Gastroesophageal sphincter (tissue), 4 donors: ENCODE measurements around the gene CALHM2. TPM values are rescaled to one million over a fixed set of nuclear protein-coding genes. Genes with fewer than 3 reads are reported as not detected.
"Not testable (repeated sequence)": the region's sequence is repeated elsewhere in the genome, so short reads cannot be mapped to it uniquely, and the experiment has no call there.

ENCODE experiments used
- ATAC-seq: fragments of 150-250 bp; one replicate; pipeline ENCODE4 v1.9.1; 2016; ENCODE audit warnings: mild to moderate bottlenecking, moderate library complexity
- H3K27ac ChIP-seq, 4 donors: fragments of 200-600 bp; sonication (generic) in 3 of 4; 1 replicate in 3 of 4; 2 replicates in 1 of 4; pipeline ENCODE4 v1.5.1; 2016 to 2019
- H3K27me3 ChIP-seq: fragments of 200-600 bp; sonication (generic); one replicate; pipeline ENCODE4 v1.5.1; 2019
- H3K36me3 ChIP-seq, 2 donors: fragments of 200-600 bp; sonication (generic); one replicate each; pipeline ENCODE4 v1.5.1; 2019; ENCODE audit warnings: control low read depth in 1 of 2
- H3K4me1 ChIP-seq, 3 donors: fragments of 200-600 bp; sonication (generic); 1 replicate in 2 of 3; 2 replicates in 1 of 3; pipeline ENCODE4 v1.5.1; 2016 to 2019; ENCODE audit warnings: control low read depth in 2 of 3
- H3K4me3 ChIP-seq, 2 donors: fragments of 200-600 bp; sonication (generic); one replicate each; pipeline ENCODE4 v1.5.1; 2019; ENCODE audit warnings: mild to moderate bottlenecking in 1 of 2, moderate library complexity in 1 of 2
- H3K9me3 ChIP-seq, 3 donors: fragments of 200-600 bp; sonication (generic); one replicate each; pipeline ENCODE4 v1.5.1; 2017 to 2019; ENCODE audit warnings: control low read depth in 2 of 3
- CTCF ChIP-seq, 4 experiments: fragments of 200-600 bp in 2 of 4; fragments of 450-650 bp in 2 of 4; sonication (generic) in 1 of 4; IDR thresholded peaks; one replicate each; pipeline ENCODE4 v1.5.1; 2017 to 2019; ENCODE audit warnings: antibody characterized with exemption in 4 of 4, mild to moderate bottlenecking in 2 of 4, moderate library complexity in 2 of 4
- EP300 ChIP-seq: sonication (generic); formaldehyde crosslinking; IDR thresholded peaks from one replicate; pipeline ENCODE4 v1.6.1; 2017; ENCODE audit warnings: antibody characterized with exemption, mild to moderate bottlenecking
- POLR2A ChIP-seq, 2 donors: fragments of 450-650 bp; IDR thresholded peaks; one replicate each; pipeline ENCODE4 v1.6.1; 2017; ENCODE audit warnings: antibody characterized with exemption in 2 of 2, mild to moderate bottlenecking in 2 of 2, moderate library complexity in 1 of 2
- POLR2AphosphoS5 ChIP-seq: sonication (generic); formaldehyde crosslinking; IDR thresholded peaks from one replicate; pipeline ENCODE4 v1.6.1; 2017; ENCODE audit warnings: antibody characterized with exemption
- WGBS, 2 donors: methylation state at CpG; one replicate each; pipeline ENCODE4 v1.1.5; 2018; ENCODE audit warnings: low coverage in 1 of 2; 5-methylcytosine and 5-hydroxymethylcytosine counted together
- total RNA-seq, 4 donors: library from RNA; depleted of rRNA; stranded (reverse); fragments of >200 nt; gene quantifications; one replicate each; pipeline ENCODE4 v1.1.0, GENCODE V29; 2016

CALHM2 gene
- total RNA-seq, 4 donors from 2014 or later: 30.8 to 69.3 (median 49.6) TPM

- TF ChIP-seq CTCF (IDR thresholded peaks at IDR 0.05): no peak
- TF ChIP-seq POLR2AphosphoS5: no peak
- TF ChIP-seq EP300: no peak
- no peak for TF ChIP-seq POLR2A (IDR thresholded peaks at IDR 0.05)
- ATAC-seq: no peak
- Histone ChIP-seq H3K27ac (no peak overlapping the region), H3K4me3 (no peak overlapping the region), H3K9me3 (no peaks in the 10 kb centered on the region), H3K27me3 (no peaks in the 10 kb centered on the region), H3K36me3 (peaks cover 0 to 92% of the 10 kb centered on the region in 2 donors), H3K4me1 (peaks cover 0 to 6% (median 0%) of the 10 kb centered on the region in 3 donors)
- 65 to 95% methylated on average over 4 to 8 of the region's 9 CpGs for WGBS, 2 donors
Measured at GRCh38 chr10:103427866-103428265, 24.3 kb downstream of the CALHM2 start.

- no peak for ATAC-seq
- no peaks in the 10 kb centered on the region for H3K9me3 ChIP-seq
- H3K4me1 ChIP-seq: no peaks in the 10 kb centered on the region
- whole genome bisulfite sequencing, 2 donors: 76 to 100% methylated on average over 1 to 4 of the region's 5 CpGs
- H3K27me3 ChIP-seq: no peaks in the 10 kb centered on the region
- TF ChIP-seq EP300: no peak
- TF ChIP-seq POLR2A (IDR thresholded peaks at IDR 0.05): no peak
- TF ChIP-seq CTCF (IDR thresholded peaks at IDR 0.05): no peak
- TF ChIP-seq POLR2AphosphoS5: no peak
- H3K4me3 ChIP-seq: no peak overlapping the region
- H3K36me3 ChIP-seq: peaks cover 0 to 99% of the 10 kb centered on the region in 2 donors
- H3K27ac ChIP-seq: no peak overlapping the region
Measured at GRCh38 chr10:103423748-103424147, 28.4 kb downstream of the CALHM2 start.

GRCh38 chr10:103419101-103419500 lies 33.1 kb downstream of the CALHM2 start:
- H3K27ac ChIP-seq: no peak overlapping the region
- H3K4me3 ChIP-seq: no peak overlapping the region
- 87 to 89% methylated on average over 3 to 4 of the region's 4 CpGs for WGBS, 2 donors
- no peaks in the 10 kb centered on the region for H3K27me3 ChIP-seq
- H3K4me1 ChIP-seq: no peaks in the 10 kb centered on the region
- peaks cover 0 to 100% of the 10 kb centered on the region in 2 donors for H3K36me3 ChIP-seq
- TF ChIP-seq POLR2A (IDR thresholded peaks at IDR 0.05): no peak
- no peak for TF ChIP-seq POLR2AphosphoS5
- no peak for TF ChIP-seq CTCF (IDR thresholded peaks at IDR 0.05)
- TF ChIP-seq EP300: no peak
- ATAC-seq: no peak
- H3K9me3 ChIP-seq: no peaks in the 10 kb centered on the region

GRCh38 chr10:103417601-103418000 lies 34.6 kb downstream of the CALHM2 start:
- peaks cover 0 to 100% of the 10 kb centered on the region in 2 donors for H3K36me3 ChIP-seq
- 69 to 73% methylated on average over 3 to 5 of the region's 5 CpGs for WGBS, 2 donors
- H3K27ac ChIP-seq: no peak overlapping the region
- H3K4me1 ChIP-seq: no peaks in the 10 kb centered on the region
- no peaks in the 10 kb centered on the region for H3K9me3 ChIP-seq
- TF ChIP-seq POLR2AphosphoS5 (no peak), POLR2A (IDR thresholded peaks at IDR 0.05) (no peak), CTCF (IDR thresholded peaks at IDR 0.05) (no peak), EP300 (no peak)
- no peak for ATAC-seq
- no peaks in the 10 kb centered on the region for H3K27me3 ChIP-seq
- no peak overlapping the region for H3K4me3 ChIP-seq

GRCh38 chr10:103417148-103417469 lies 35.1 kb downstream of the CALHM2 start:
- 74% methylated on average over 4 of the region's 5 CpGs; no CpG with 5 or more reads in 1 of the 2 donors for WGBS, 2 donors
- not testable (repeated sequence) for H3K9me3 ChIP-seq, H3K27me3 ChIP-seq, H3K27ac ChIP-seq, ATAC-seq, H3K4me3 ChIP-seq, H3K4me1 ChIP-seq
- peaks cover 0 to 100% of the 10 kb centered on the region in 2 donors for H3K36me3 ChIP-seq
